NCI-H1092 (cell line): ENCODE data around the gene CDYL2.
"Not testable (repeated sequence)": the region's sequence is repeated elsewhere in the genome, so short reads cannot be mapped to it uniquely, and the experiment has no call there.

Experiments used
- DNase-seq: peaks from one replicate; lab custom pipeline; 2025; lab: John Stamatoyannopoulos, UW

CDYL2 gene

DNA sequence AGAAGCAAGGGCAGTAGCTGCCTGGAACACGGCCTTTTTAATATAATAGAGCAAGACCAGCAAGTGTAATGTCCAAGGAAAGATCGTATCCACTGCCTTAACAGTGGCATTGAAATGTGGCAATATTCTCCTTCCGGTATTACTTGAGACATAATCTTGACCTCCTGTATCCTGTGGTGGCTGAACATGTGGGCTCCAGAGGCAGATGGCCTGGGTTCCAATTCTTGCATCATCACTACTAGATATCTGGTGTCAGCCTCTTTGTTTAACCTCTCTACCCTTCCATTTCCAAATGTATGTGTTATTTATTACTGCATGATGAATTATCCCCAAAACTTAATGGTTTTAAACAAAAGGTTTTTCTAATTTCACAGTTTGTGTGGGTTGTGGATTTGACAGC lies 3.5 kb upstream of the CDYL2 start:
- no peak for DNase-seq

DNA sequence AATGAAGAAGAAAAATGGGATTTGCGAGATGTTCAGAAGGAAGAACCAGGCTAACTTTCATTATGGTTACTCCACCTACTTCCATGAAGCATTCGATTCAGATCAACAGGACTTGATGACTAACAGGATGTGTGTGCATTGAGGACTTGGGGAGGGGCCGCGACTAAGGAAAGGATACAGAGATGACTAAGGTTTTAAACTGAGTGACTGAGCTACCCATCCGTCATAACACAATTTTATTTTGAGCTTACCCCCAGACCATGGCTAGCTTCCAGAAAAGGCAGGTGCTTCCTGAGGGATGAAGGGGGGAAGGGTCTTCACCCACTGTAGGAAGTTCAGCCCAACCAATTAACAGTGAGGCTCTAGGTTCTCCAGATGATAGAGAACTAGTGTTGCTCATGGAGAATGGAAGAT lies 2.5 kb upstream of the CDYL2 start:
- no peak for DNase-seq

DNA sequence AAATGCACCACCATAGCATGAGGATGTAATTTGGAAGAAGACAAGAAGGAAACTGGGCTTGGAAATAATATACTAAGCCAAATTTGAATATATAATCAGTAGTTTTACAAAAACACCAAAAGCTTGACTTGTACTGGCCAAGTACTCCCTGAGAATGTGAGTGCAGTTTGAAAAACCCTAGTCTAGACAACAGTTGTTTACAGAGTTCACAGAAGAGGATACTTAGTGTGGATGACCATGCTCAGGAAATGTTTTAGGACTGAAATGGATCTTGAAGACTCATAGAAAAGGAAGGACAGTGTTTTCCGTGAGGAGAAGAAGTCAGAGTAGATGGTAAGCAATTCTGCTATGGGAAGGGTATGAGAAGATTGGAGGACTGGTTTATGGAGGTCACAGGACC lies 1.9 kb upstream of the CDYL2 start:
- DNase-seq, result no peak

DNA sequence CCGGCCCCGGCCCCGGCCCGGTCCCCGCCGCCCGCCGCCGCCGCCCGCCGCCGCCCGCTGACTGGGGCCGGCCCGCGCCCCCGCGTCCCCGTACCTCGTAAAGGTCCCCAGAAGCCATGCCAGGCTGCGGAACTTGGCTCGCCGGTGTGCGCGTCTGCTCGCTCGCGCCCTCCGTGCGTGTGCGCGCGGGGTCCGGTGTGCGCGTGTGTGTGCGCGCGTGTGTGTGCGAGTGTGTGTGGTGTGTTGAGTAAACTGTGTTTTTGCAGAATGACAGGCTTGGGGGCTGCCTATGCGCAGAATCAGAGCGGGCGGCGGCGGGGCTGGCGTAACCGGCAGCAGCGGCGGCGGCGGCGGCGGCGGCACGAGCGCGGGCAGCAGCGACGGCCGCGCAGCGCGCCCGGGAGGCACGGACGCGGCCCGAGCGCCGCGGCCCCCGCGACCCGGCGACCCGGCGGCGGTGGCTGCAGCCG lies 307 bp downstream of the CDYL2 start:
- DNase-seq, result no peak

DNA sequence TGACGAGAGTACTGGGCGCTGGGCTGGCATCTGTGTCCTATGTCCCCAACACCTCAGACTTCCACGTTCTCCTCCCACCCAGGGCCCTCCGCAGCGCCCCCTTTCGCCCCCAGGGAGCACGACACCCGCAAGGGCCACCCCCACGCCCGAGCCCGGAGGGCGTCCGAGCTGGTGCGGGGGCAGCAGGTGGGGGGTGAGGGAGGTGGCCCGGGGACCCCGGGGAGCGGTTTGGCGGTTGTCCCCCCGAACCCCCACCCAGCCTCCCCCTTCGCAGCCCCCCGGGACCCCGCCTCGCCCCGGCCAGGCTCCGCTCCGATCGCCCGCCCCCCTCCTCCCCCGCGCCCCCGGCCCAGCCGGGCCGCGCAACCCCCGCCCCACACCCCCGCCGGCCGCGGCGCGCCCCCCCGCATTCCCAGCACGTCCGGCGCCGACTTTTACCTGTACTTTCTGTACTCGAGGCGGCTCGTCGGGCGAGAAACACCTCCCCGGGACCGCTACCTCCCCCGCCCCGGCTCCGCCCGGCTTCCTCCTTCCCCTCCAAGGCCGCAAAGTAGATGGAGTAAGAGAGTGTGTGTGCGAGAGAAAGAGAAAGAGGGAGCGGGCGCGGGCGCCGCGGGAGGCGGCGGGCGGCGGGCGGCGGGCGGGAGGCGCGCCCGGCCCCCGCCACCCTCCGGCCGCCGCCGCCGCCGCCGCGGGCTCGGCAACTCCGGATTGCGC lies 901 bp downstream of the CDYL2 start:
- no peak for DNase-seq

DNA sequence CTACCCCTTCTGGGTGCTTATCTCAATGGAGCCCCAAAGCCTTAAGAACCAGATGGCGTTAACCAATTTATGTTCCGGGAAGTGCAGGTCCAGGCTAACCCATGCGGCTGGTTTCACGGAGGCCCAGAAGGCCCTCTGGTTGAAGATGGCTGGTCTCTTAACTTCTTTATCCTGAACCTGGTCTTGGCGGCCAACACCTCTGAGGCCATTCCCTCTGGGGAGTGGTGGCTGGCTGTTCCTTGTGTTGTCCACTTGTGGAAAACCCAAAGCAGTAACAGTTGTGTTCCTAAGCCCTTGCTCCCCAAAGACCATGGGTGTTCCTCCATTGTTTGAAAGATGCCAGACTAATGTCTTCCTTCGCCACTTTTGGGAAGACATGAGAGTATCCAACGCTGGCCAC lies 1.5 kb downstream of the CDYL2 start:
- DNase-seq, result no peak

DNA sequence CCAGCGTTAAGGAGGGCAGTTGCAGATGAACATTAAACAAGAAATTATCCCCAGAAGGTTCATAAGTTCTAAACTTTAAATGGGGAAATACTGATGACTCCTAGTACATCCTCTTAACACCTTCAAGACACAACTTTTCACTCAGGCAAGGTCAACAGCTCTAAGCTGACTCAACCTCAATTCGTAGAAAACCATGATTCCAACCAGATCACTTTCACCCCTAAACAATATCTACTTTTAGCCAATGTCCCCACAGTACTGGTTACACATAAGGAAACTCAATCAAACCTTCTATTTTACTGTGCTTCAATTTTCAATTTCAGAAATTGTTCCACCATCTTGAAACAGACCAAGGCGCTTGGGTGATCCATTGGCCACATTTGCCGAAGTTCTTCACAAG lies 2.3 kb downstream of the CDYL2 start:
- no peak for DNase-seq

DNA sequence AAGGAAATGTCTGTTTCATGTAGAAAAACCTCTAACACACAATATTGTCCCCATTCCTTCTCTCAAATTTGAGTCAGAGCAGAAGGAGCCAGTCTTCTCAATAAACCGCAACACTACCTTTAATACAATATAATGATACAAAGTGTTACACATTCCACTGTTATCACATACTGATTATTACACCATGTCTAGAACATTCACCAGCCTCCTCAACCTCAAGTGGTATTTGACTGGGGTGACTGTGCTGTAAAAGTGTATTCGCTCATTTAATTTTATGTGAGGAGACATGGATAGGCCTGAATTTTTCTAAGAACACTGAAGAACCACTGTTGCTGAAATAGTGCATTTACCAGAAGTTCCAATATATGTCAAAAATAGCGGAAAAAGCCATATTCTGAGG lies 10.3 kb downstream of the CDYL2 start:
- DNase-seq, result no peak

DNA sequence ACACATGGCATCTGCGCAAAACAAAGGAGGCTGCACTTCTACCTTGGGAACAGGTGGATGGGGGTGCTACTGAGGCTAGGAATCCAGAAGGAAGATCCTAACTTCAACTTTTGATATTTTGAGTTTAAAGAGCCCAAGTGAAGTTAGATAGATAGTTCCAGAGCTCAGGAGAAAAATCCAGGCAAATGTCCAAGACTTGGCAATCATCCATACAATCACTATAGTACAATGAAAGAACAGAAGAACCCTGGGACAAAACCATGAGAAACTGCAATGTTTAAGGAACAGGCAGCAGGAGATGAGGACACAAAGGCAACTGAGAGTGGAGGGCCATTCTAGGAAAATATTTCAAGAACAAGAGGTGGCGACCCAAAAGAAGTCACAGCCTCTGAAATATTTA lies 12.4 kb downstream of the CDYL2 start:
- no peak for DNase-seq

DNA sequence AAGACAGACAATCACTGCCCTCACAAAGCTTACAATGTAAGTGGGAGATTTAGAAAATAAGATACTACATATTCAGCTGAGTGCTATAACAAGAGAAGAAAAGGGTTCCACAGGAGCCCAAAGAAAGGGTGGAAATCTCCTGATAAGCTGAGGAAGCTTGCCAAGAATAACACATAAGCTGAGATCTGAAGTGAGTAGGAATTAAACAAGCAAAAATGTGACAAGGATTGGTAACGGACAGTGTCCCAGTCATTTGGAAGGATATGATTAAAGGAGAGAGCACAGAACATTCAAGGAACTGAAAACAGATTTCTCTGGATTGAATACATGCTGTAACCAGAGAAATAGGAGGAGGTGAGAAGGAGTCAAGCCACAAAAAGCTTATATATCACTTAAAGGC lies 13.0 kb downstream of the CDYL2 start:
- DNase-seq, result no peak

DNA sequence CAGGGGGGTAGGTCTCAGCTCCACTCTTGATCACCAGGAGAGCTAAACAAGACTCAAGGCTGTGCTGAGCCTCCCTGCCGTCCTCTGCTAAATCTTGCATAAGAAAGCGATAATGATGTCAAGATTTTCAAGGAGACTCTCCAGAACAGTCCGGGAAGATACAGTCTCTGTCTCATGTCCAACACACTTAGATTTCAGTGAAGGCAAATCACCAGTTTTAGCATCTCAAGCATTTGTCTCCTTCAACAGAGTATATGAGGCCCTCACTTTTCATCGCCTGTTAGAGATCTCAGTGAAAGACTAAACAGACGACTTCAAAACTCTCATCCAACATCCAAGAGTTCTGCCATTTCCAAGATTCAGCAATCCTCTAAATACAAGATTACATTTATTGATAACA lies 13.6 kb downstream of the CDYL2 start:
- no peak for DNase-seq

DNA sequence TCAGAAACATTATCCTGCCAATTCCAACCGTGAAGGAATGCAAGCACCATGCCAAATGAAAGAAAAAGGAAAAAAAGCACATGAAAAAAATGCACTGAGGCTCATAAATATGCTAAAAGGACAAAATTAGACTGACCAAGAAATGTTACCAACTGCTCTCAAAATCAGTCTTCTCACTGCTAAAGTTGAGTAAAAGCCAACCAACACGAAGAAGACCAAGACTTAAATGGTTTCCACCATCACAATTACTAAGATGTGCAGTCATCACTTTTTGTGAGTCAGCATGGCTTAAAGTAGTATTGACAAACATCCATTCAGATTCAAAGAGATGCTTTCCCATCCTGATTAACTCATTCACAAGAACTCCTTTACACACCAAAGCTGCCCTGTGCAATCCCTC lies 16.4 kb downstream of the CDYL2 start:
- DNase-seq, result no peak

DNA sequence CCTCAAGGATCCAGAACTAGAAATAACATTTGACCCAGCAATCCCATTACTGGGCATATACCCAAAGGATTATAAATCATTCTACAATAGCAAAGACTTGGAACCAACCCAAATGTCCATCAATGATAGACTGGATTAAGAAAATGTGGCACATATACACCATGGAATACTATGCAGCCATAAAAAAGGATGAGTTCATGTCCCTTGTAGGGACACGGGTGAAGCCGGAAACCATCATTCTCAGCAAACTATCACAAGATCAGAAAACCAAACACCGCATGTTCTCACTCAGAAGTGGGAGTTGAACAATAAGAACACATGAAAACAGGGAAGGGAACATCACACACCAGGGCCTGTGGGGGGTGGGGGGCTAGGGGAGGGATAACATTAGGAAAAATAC lies 17.8 kb downstream of the CDYL2 start:
- not testable (repeated sequence) for DNase-seq

DNA sequence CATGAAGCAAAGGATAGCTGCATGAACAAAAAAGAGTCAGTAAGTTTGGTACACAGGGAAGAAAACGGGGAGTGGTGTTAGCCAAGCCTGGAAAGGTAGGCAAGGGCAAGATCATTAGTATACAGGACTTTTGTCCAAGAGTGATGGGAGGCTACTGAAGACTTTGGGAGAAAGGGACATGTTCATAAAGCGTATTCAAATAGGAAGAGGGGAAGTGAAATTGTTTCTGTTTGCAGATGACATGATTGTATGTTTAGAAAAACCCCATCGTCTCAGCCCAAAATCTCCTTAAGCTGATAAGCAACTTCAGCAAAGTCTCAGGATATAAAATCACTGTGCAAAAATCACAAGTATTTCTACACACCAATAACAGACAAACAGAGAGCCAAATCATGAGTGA lies 19.4 kb downstream of the CDYL2 start:
- no peak for DNase-seq

DNA sequence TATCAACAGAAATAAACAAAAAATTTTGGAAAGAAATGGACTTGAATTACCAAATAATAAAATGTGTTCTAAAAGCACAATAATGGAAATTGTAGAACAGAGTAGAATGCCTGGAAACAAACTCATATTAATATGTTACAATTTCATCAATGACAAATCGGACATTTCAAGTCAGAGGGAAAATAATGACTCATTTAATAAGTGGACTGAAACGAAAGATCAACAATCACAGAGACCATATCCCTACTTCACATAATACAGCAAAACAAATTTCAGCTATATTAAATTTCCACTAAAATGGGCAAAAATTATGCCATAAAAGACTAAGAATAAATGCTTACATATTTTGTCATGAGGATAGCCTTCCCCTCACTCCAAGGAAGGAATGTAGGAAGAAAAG lies 25.7 kb downstream of the CDYL2 start:
- DNase-seq, result no peak

DNA sequence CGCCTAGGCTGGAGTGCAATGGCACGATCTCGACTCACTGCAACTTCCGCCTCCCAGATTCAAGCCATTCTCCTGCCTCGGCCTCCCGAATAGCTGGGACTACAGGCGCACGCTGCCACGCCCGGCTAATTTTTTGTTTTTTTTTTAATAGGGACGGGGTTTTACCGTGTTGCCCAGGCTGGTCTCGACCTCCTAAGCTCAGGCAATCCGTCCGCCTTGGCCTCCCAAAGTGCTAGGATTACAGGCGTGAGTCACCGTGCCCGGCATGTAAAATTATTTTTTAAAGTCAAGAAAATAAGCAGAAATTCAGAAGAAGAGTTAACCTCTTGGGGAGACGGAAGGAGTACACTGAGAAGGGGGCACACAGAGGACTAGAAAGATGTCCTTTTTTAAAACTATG lies 27.5 kb downstream of the CDYL2 start:
- no peak for DNase-seq

DNA sequence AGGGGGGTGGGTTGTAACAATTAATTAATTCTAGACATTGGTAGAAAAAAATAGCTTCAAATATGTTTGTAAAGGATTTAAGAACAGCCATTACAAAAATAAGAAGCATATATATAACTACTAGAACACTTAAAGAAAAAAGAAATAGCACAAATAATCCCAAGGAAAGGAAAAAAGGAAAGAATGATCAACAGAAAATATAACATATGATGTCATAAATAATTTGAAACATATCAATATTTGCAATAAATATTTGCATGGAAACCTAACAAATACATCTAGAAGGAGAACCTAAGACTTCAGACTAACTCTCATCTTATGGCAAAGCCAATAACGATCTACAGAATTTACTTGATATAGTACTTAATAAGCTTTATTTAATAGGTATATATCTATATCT lies 28.9 kb downstream of the CDYL2 start:
- no peak for DNase-seq

DNA sequence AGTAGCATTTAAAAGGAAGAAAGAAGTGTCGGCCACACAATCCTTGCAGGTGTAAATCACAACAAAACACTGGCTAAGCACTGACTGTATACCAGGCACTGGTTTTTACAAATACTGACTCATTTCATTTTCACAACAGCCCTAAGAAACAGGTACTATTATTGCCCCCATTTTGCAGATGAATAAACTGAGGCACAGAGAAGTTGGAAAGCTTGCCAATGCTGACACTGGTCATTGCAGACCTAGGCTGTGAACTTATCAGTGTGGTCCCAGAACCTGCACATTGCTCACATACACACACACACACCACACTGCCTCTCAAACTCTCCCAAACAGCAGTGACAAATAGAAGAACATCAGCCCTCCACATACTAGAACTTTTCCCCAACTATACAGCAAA lies 37.6 kb downstream of the CDYL2 start:
- DNase-seq, result no peak

DNA sequence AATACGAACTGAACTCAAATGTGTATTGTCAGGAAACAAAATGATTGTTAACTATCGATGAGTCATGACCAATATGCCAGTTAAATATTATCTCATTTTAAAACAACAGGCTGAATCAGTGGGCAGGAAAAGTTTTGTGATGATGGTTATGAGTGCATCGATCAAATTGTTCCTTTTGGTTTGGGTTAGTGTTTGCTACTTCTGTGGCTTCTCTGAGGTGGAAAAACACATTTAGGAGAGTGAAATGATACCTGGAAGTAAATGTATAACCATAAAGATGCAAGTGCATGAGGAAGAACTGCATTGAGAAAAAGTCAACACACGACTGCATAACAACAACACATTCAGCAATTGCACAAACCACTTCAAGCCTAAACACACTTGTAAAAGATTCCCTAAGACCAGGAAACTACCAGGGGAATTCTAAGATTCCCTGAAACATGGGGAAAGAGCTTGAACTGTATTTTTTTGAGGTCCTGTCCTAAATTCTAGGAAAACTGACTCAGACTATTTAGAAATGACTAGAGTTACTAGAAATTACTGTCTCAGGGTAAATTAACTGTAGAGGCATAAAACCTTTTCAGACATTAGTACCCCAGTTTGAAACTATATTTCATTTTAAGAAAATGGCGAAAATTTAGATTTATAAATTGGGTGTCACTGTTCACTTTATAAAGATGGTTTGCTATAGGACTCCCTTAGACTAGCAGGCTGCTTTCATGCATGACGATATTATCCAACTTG lies 44.8 kb downstream of the CDYL2 start:
- DNase-seq, result no peak

DNA sequence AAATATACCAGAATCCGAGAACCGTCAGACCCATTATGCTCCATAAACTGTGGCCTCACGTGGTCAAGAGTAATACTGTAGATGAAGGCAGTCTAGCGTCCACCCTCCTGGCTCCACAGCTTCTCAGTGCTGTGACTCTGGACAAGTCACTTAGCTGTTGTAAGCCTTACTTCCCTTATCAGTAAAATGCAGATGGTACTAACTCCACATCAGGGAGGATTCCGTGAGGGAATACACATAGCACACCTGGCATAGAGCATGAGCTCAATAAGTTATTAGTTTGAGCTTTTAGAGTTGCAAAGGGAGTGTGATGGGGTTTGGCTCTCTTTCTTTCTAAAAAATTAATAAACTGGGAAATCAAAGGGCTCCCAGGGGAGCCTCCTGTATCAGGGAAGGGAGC lies 49.9 kb downstream of the CDYL2 start:
- DNase-seq, result no peak

DNA sequence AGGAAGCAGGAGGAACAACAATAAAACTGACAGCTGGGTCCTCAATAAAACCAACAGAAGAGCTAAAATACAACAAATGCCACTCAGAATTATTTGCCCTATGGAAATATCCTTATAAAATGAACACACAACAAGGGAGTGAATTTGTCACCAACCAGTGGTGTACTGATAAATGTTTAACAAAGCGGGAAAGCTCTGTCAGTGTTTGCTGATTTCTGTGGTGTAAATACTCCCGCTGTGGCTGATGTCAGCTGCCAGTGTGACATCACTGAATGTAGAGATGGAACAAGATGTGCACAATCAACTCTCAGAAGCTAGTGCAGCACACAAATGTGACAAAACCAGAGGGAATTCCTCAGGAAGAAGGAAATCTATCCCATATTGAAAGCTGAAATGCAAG lies 51.9 kb downstream of the CDYL2 start:
- no peak for DNase-seq

DNA sequence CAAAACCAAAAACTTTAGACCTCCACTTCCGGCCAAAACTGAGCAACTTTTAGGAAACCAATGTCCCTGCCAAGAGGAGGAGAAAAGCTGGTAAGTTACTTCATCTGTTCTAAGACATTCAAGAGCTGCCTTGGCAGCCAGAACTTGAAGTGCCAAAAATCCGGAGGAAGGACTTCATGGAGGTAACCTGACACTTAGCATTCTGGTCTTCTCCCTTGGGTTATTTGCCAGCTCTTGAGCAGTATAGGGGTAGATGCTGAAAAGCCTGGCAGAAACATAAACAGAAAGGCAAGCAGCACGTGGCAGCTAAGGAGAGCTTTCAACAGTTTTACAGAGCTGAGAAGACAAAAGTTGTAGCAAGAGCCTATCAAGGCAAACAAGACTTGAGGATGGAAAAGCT lies 53.2 kb downstream of the CDYL2 start:
- no peak for DNase-seq

DNA sequence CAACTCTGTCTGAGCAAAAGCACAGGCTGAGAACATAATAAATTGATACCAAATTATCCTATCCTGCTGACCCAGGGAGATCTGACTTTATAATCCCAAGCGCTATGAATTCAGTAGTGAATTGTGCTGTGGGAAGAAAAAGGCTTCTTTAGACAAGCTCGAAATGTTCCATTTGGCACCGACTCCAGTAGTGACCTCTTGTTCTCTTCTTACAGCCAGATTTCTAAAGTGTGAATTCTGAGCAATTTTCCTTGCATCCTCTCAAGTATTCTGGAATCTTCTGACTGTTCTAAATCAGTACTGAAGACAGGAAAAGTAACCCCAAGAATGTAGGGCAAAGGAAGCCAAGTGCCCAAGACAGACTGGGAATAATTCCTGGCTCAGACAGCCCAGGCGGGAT lies 58.2 kb downstream of the CDYL2 start:
- DNase-seq, result no peak

DNA sequence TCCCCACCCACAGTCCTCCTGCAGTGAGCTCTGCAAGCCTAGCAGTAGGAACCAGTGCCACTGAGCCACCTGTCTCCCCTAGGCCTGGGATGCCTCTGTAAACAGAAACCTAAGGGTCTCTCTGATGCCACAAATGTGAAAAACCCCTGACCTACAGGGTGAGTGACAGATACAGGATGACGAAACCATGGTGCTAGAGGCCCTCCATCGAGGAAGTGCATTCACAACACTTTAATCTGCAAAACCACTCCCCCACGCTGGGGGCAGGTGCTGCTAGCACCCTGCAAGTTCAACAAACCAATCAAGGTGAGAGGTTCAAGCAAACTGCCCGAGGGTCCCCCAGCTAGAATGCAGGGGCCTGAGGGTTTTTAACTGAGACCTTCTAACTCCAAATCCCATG lies 59.5 kb downstream of the CDYL2 start:
- no peak for DNase-seq
